ENCODE measurements around the gene AUH.

The AUH gene

GRCh38 chr9:91282292-91282691 lies 79.4 kb downstream of the AUH start:
- no peak for DNase-seq

GRCh38 chr9:91279296-91280204 lies 82.2 kb downstream of the AUH start:
- no peak for DNase-seq

- DNase-seq: no peak
Measured at GRCh38 chr9:91276513-91276912, 85.2 kb downstream of the AUH start.

GRCh38 chr9:91275655-91276054 lies 86.1 kb downstream of the AUH start:
- no peak for DNase-seq

- DNase-seq: no peak
Measured at GRCh38 chr9:91274949-91275492, 86.7 kb downstream of the AUH start.

- DNase-seq: no peak
Measured at GRCh38 chr9:91273853-91274552, 87.7 kb downstream of the AUH start.

GRCh38 chr9:91271156-91271555 lies 90.6 kb downstream of the AUH start:
- DNase-seq: no peak

GRCh38 chr9:91269907-91270491 lies 91.7 kb downstream of the AUH start:
- no peak for DNase-seq

- DNase-seq: no peak
Measured at GRCh38 chr9:91266448-91266847, 95.3 kb downstream of the AUH start.

- no peak for DNase-seq
Measured at GRCh38 chr9:91265514-91265913, 96.2 kb downstream of the AUH start.

- DNase-seq: no peak
Measured at GRCh38 chr9:91261417-91261816, 100.3 kb downstream of the AUH start.

GRCh38 chr9:91259162-91259561 lies 102.6 kb downstream of the AUH start:
- no peak for DNase-seq

- no peak for DNase-seq
Measured at GRCh38 chr9:91258451-91258850, 103.3 kb downstream of the AUH start.

GRCh38 chr9:91256235-91256634 lies 105.5 kb downstream of the AUH start:
- no peak for DNase-seq

GRCh38 chr9:91255327-91255726 lies 106.4 kb downstream of the AUH start:
- DNase-seq: no peak

- peak; percentile 27 for DNase-seq
Measured at GRCh38 chr9:91253488-91253887, 108.2 kb downstream of the AUH start.

GRCh38 chr9:91248707-91249106 lies 113.0 kb downstream of the AUH start:
- DNase-seq: no peak

GRCh38 chr9:91247278-91247677 lies 114.4 kb downstream of the AUH start:
- DNase-seq: no peak

GRCh38 chr9:91246846-91247245 lies 114.9 kb downstream of the AUH start:
- no peak for DNase-seq

- DNase-seq: peak; percentile 31
Measured at GRCh38 chr9:91245431-91246313, 116.0 kb downstream of the AUH start.

- DNase-seq: peak; percentile 83
Measured at GRCh38 chr9:91243029-91243428, 118.7 kb downstream of the AUH start.

- DNase-seq: peak; percentile 73
Measured at GRCh38 chr9:91241909-91242308, 119.8 kb downstream of the AUH start.
